GM12872 (cell line): ENCODE measurements around the gene HAO1.

Experiments used
- CTCF ChIP-seq: IDR thresholded peaks from 3 replicates; pipeline ENCODE4 v1.5.1; 2011; ENCODE audit warnings: low read depth, mild to moderate bottlenecking, low read length, moderate library complexity; ENCODE audit not compliant: insufficient read depth

Gene HAO1

DNA sequence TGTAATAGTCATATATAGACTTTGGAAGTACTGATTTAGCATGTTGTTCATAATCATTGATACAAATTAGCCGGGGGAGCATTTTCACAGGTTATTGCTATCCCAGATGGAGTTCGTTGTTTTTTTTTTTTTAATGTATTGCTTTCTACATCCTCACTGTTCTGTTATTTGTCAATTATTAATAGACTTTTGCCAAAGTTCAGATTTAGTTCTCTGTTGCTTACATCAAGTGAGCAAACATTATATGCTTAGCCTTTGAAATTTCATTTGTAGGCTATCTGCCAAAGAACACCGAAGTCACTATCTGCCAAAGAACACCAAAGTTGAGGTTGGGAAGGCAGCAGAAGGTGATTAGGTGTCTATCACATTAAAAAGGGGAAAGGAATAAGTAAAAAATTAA, at the start of gene HAO1:
HAO1 (minus strand) TSS at position 118 of the 400 bp plus-strand sequence; CDS start at position 82, 36 bp downstream.
- no peak for TF ChIP-seq CTCF

- TF ChIP-seq CTCF, result no peak
These were observed 49.1 kb upstream of the HAO1 start for GRCh38 chr20:7989379-7989778.

- no peak for TF ChIP-seq CTCF
These were observed 45.7 kb upstream of the HAO1 start for GRCh38 chr20:7985916-7986315.

DNA sequence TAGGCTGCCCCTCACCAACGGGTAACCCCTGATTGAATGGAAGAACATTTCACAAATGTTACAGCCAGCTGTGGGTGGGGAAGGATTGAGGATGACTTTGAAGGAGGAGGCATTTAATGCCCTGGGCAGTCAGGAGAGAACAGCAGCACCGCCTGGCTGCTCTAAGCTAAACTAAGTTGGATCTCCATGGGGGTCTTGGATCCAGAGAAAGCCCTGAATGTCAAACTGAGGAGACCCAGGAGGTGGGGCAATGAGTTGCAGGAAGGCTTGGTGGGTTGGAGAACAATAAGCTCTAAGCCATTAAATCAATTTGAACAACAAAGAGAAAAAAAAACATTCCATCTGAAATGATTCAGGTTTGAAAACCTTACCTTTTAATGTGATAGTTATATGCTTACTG, 43.9 kb upstream of the HAO1 start:
- no peak for TF ChIP-seq CTCF

- TF ChIP-seq CTCF, result no peak
These were observed 41.1 kb upstream of the HAO1 start for GRCh38 chr20:7981374-7981773.

- TF ChIP-seq CTCF, result peak; percentile 69
These were observed 40.2 kb upstream of the HAO1 start for GRCh38 chr20:7980332-7981046.

DNA sequence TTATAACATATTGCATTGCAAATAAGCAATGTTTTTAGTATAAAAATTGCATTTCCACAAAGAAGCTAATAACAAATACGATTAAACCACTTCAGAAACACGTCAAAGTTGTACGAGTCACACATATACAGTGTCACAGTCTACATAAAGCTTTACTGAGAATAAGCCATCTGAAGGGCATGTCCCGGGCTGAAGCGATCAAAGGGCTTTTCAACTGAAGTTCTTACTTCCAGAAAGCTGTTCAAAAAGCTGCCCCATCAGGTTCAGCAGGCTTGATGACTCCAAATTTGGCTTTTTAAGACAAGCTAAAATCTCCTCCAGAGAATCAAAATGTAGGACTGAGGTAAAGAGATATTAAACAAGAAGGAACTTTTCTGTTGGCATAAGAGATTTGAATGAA, 37.5 kb upstream of the HAO1 start:
- no peak for TF ChIP-seq CTCF
